Uterine smooth muscle cell (primary cell): ENCODE data around the gene CBARP. TPM values are rescaled to one million over a fixed set of nuclear protein-coding genes. Genes with fewer than 3 reads are reported as not detected.

Experiments used
- total RNA-seq: library from RNA; depleted of rRNA; stranded (reverse); fragments of >200 nt; gene quantifications from 2 replicates; pipeline ENCODE4 v1.2.3, GENCODE V29; 2014

Gene CBARP
- 3.8 and 4.6 TPM in 2 replicates for total RNA-seq

DNA sequence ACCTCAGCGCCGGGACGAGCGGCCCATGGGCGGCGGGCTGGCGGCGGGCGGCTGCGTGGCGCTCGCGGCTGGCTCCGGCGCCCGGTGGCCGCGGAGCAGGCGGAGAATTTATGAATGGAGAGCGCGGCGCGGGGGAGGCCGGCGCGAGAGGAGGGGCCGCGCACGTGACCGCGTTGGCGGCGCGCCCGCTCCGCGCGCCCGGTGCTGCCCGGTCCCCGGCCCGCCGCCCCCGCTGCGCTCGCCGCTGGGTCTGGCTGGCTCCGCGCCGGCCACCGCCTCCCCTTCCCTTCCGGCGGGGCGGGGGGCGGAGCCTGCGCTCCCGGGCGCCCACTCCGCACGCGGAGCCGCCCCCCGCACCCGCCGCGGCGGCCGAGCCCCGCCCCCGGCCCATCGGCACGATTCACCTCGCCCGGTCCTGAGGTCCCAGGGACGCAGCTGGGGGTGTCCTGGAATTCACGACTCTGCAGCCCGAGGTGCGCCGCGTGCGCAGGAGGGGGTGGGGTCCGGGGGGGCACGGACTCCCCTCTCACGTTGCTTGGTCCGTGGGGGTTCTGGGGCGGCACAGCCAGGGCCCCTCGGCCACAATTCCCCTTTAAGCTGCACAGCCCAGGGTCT, at the start of gene CBARP:
CBARP (minus strand) TSS at position 252 of the 615 bp plus-strand sequence. CDS start 1,905 bp downstream, outside the sequence.

GRCh38 chr19:1285737-1286360, 48.0 kb upstream of the CBARP start, which contains the start of gene EFNA2:
EFNA2 (plus strand) TSS chr19:1285873; CDS start chr19:1286169, 296 bp downstream.

DNA sequence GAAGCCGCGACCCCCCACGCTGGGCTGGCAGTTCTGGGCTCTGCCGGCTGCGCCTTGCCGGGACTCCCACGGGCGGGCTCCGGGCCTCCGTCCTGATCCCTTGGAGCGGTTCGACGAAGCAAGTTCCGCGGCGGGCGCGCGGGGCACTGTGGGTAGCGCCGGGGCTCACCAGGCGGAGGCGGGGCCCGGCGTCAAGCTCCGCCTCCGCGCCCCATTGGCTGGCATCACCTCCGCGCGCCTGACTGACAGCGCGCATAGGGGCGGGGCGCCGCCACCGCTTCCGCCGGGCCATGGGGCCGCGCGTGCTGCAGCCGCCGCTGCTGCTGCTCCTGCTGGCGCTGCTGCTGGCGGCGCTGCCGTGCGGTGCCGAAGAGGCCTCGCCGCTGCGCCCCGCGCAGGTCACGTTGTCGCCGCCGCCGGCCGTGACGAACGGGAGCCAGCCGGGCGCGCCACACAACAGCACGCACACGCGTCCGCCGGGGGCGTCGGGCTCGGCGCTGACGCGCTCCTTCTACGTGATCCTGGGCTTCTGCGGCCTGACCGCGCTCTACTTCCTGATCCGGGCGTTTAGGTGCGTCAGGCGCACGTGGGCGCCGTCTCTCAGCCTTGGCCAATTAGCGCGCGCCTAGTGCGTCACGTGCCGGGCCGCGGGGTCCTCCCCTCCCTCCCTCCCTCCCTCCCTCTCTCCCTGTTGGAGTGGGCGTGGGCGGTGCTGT, 37.6 kb upstream of the CBARP start, which contains the start of gene FAM174C:
FAM174C (plus strand) TSS at position 271 of the 716 bp plus-strand sequence; CDS start at position 291, 20 bp downstream.

GRCh38 chr19:1269065-1269477, 31.3 kb upstream of the CBARP start, which contains the start of gene CIRBP:
CIRBP (plus strand) TSS chr19:1269332; CDS start chr19:1270934, 1,602 bp downstream.

DNA sequence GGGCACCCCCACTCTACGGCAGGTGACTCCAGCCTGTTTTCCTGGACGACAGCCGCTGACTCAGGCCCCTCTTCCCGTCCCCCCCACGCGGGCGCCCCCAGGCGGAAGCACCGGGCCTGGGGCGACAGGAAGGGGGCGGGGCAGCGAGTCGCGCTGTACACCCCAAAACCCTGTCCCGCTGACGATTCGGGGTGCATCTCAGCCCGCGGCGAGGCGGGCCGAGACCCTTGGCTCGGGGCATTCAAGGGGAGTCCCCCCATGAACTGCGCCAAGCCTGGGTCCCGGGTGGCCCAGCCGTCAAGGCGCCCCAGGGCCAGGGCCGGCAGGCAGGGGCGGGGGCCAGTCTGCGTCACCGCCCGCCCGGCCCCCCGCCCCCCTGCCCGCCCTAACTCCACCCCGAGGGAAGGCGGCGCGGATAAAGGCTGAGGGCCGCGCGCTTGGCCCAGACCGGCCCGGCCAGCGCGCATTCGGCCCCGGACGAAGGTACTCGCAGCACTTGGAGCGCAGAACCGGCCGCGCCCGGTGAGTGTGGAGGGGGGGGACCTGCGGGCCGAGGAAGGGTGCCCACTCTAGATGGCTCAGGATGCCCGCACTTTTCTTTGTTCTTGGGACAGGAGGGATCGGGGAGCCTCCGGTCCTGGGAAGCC, 10.5 kb upstream of the CBARP start, which contains the start of gene MIDN:
MIDN (plus strand) TSS at position 445 of the 647 bp plus-strand sequence. CDS start 1,714 bp downstream, outside the sequence.

DNA sequence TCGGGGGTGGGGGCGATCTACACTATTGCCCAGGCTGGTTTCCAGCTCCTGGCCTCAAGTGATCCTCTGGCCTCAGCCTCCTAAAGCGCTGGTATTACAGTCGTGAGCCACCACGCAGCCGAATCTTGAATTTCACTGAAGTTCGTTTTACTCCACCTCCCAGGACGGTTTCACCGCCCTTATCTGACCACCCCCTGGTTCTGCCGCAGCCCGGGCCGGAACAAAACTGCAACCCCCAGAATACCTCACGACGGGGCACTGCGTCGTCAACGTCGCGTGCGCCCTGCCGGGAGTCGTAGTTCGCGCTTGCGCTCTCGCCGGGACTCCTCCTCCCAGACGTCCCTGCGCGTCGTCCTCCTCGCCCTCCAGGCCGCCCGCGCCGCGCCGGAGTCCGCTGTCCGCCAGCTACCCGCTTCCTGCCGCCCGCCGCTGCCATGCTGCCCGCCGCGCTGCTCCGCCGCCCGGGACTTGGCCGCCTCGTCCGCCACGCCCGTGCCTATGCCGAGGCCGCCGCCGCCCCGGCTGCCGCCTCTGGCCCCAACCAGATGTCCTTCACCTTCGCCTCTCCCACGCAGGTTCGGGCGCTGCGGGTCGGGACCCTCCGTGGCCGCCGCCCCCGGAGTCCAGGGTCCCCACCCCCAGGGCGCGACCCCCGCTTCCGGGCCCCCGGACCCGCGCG, 3.8 kb upstream of the CBARP start, which contains the start of gene ATP5F1D:
ATP5F1D (plus strand) TSS at position 335 of the 679 bp plus-strand sequence; CDS start at position 435, 100 bp downstream.

GRCh38 chr19:1205114-1206099, 32.4 kb downstream of the CBARP start, which contains the start of gene STK11:
STK11 (plus strand) TSS chr19:1205778; CDS start chr19:1206914, 1,136 bp downstream.

Other genes with a start within 250 kb of the CBARP start
- gene GRIN3B, start 237.6 kb downstream of the CBARP start, total RNA-seq: 0.50 TPM in 1 of 2 replicates, not detected in the other
- gene TMEM259, start 216.9 kb downstream of the CBARP start, total RNA-seq: 66.4 and 71.5 TPM in 2 replicates
- gene RNU6-2, start 216.5 kb downstream of the CBARP start, total RNA-seq: not detected in 2 replicates
- 133 and 210 TPM in 2 replicates for gene CNN2, start 211.4 kb downstream of the CBARP start, total RNA-seq
- gene ABCA7, start 197.9 kb downstream of the CBARP start, total RNA-seq: 2.7 and 3.0 TPM in 2 replicates
- gene ARHGAP45, start 170.8 kb downstream of the CBARP start, total RNA-seq: 0.77 and 0.87 TPM in 2 replicates
- gene POLR2E, start 142.6 kb downstream of the CBARP start, total RNA-seq: 82.0 and 138 TPM in 2 replicates
- 165 and 232 TPM in 2 replicates for gene GPX4, start 134.0 kb downstream of the CBARP start, total RNA-seq
- 36.5 and 47.6 TPM in 2 replicates for gene SBNO2, start 63.7 kb downstream of the CBARP start, total RNA-seq
- gene STK11, start 32.2 kb downstream of the CBARP start, total RNA-seq: 104 and 111 TPM in 2 replicates
- gene ATP5F1D, start 3.7 kb upstream of the CBARP start, total RNA-seq: 19.8 and 26.2 TPM in 2 replicates
- gene MIDN, start 10.6 kb upstream of the CBARP start, total RNA-seq: 23.0 and 30.2 TPM in 2 replicates
- 184 and 223 TPM in 2 replicates for gene CIRBP, start 31.3 kb upstream of the CBARP start, total RNA-seq
- gene FAM174C, start 37.5 kb upstream of the CBARP start, total RNA-seq: 24.6 and 28.7 TPM in 2 replicates
- not detected in 2 replicates for gene EFNA2, start 47.9 kb upstream of the CBARP start, total RNA-seq
- gene NDUFS7, start 145.9 kb upstream of the CBARP start, total RNA-seq: 72.2 and 91.2 TPM in 2 replicates
- gene GAMT, start 163.5 kb upstream of the CBARP start, total RNA-seq: 26.7 and 37.1 TPM in 2 replicates
- 65.9 and 103 TPM in 2 replicates for gene DAZAP1, start 169.6 kb upstream of the CBARP start, total RNA-seq
- 486 and 592 TPM in 2 replicates for gene RPS15, start 200.4 kb upstream of the CBARP start, total RNA-seq
- 0.44 and 0.50 TPM in 2 replicates for gene APC2, start 212.1 kb upstream of the CBARP start, total RNA-seq
- 24.7 and 32.2 TPM in 2 replicates for gene C19orf25, start 241.2 kb upstream of the CBARP start, total RNA-seq